H9 (cell line): Measurements from ENCODE around the gene ZBED2. TPM values are rescaled to one million over a fixed set of nuclear protein-coding genes. Genes with fewer than 3 reads are reported as not detected.

Experiments
- DNase-seq: peaks from one replicate; pipeline ENCODE4 v3.0.0-alpha.2; 2017
- H2AFZ ChIP-seq: one replicate; pipeline ENCODE4 v1.6.1; 2013; ENCODE audit warnings: mild to moderate bottlenecking, low read length, control low read depth, moderate library complexity
- H2AK5ac ChIP-seq: 2 replicates; pipeline ENCODE4 v1.6.1; 2013; ENCODE audit warnings: low read length, control low read depth, mixed read lengths; ENCODE audit not compliant: insufficient read length
- H2BK120ac ChIP-seq: one replicate; pipeline ENCODE4 v1.6.1; 2013; ENCODE audit warnings: low read depth, mild to moderate bottlenecking, low read length, control low read depth, inconsistent platforms; ENCODE audit not compliant: poor library complexity, severe bottlenecking
- H2BK12ac ChIP-seq: 2 replicates; pipeline ENCODE4 v1.6.1; 2013; ENCODE audit warnings: low read length, control low read depth, mixed read lengths, low read depth; ENCODE audit not compliant: insufficient read length
- H2BK15ac ChIP-seq: 2 replicates; pipeline ENCODE4 v1.6.1; 2013; ENCODE audit warnings: low read depth, low read length, control low read depth
- H2BK20ac ChIP-seq: one replicate; pipeline ENCODE4 v1.6.1; 2013; ENCODE audit warnings: low read depth, mild to moderate bottlenecking, low read length, control low read depth, inconsistent platforms; ENCODE audit not compliant: poor library complexity, severe bottlenecking
- H2BK5ac ChIP-seq: 2 replicates; pipeline ENCODE4 v1.6.1; 2013; ENCODE audit warnings: low read length, control low read depth, mixed read lengths; ENCODE audit not compliant: insufficient read length
- H3K14ac ChIP-seq: 2 replicates; pipeline ENCODE4 v1.6.1; 2013; ENCODE audit warnings: low read length, control low read depth; ENCODE audit not compliant: insufficient read depth
- H3K18ac ChIP-seq: 2 replicates; pipeline ENCODE4 v1.6.1; 2013; ENCODE audit warnings: low read depth, mild to moderate bottlenecking, mixed read lengths, low read length, control low read depth; ENCODE audit not compliant: insufficient read length
- H3K23ac ChIP-seq: 2 replicates; pipeline ENCODE4 v1.6.1; 2013; ENCODE audit warnings: low read length, control low read depth, mixed read lengths, low read depth; ENCODE audit not compliant: insufficient read length
- H3K23me2 ChIP-seq: 2 replicates; pipeline ENCODE4 v1.6.1; 2013; ENCODE audit warnings: low read depth, mild to moderate bottlenecking, mixed read lengths, low read length, control low read depth; ENCODE audit not compliant: insufficient read length, poor library complexity, severe bottlenecking
- H3K27ac ChIP-seq: 2 replicates; pipeline ENCODE4 v1.5.1; 2013; ENCODE audit warnings: low read length, control low read depth, mixed read lengths, low read depth; ENCODE audit not compliant: insufficient read length
- H3K27me3 ChIP-seq: 2 replicates; pipeline ENCODE4 v1.6.1; 2013; ENCODE audit warnings: low read length, control low read depth, inconsistent platforms; ENCODE audit not compliant: insufficient read depth
- H3K4ac ChIP-seq: 2 replicates; pipeline ENCODE4 v1.6.1; 2013; ENCODE audit warnings: low read depth, mild to moderate bottlenecking, control low read depth, inconsistent platforms, low read length, moderate library complexity
- H3K4me1 ChIP-seq: 2 replicates; pipeline ENCODE4 v1.6.1; 2013; ENCODE audit warnings: low read length, control low read depth, inconsistent platforms; ENCODE audit not compliant: insufficient read depth
- H3K4me2 ChIP-seq: 2 replicates; pipeline ENCODE4 v1.6.1; 2013; ENCODE audit warnings: low read length, control low read depth, mixed read lengths; ENCODE audit not compliant: insufficient read length, insufficient read depth
- H3K56ac ChIP-seq: 2 replicates; pipeline ENCODE4 v1.6.1; 2013; ENCODE audit warnings: low read depth, mild to moderate bottlenecking, mixed read lengths, low read length, control low read depth; ENCODE audit not compliant: insufficient read length
- H3K79me1 ChIP-seq: 2 replicates; pipeline ENCODE4 v1.6.1; 2013; ENCODE audit warnings: low read depth, mild to moderate bottlenecking, moderate library complexity, low read length, control low read depth, inconsistent platforms; ENCODE audit not compliant: insufficient read depth, poor library complexity, severe bottlenecking
- H3K79me2 ChIP-seq: 2 replicates; pipeline ENCODE4 v1.6.1; 2013; ENCODE audit warnings: low read length, control low read depth, inconsistent platforms; ENCODE audit not compliant: insufficient read depth
- H3K9ac ChIP-seq: 2 replicates; pipeline ENCODE4 v1.6.1; 2013; ENCODE audit warnings: low read length, control low read depth, mixed read lengths; ENCODE audit not compliant: insufficient read length; ENCODE audit errors: extremely low read depth
- H3K9me3 ChIP-seq: one replicate; pipeline ENCODE4 v1.6.1; 2013; ENCODE audit warnings: low read depth, low read length, inconsistent platforms; ENCODE audit not compliant: control insufficient read depth
- H3T11ph ChIP-seq: one replicate; pipeline ENCODE4 v1.6.1; 2013; ENCODE audit warnings: mild to moderate bottlenecking, low read length, control low read depth, inconsistent platforms
- H4K20me1 ChIP-seq: one replicate; pipeline ENCODE4 v1.6.1; 2013; ENCODE audit not compliant: control insufficient read depth, insufficient read length, insufficient read depth
- H4K5ac ChIP-seq: 2 replicates; pipeline ENCODE4 v1.6.1; 2013; ENCODE audit warnings: low read depth, mild to moderate bottlenecking, mixed read lengths, low read length, control low read depth; ENCODE audit not compliant: insufficient read length
- H4K8ac ChIP-seq: replicated peaks from 2 replicates; pipeline ENCODE4 v1.6.1; 2013; ENCODE audit warnings: low read length, control low read depth, mixed read lengths, low read depth; ENCODE audit not compliant: insufficient read length
- H4K91ac ChIP-seq: 2 replicates; pipeline ENCODE4 v1.6.1; 2013; ENCODE audit warnings: low read depth, mild to moderate bottlenecking, moderate library complexity, mixed read lengths, low read length, control low read depth; ENCODE audit not compliant: insufficient read length
- H3K27ac Mint-ChIP-seq, 3 experiments: 2 replicates in 2 of 3; 3 replicates in 1 of 3; pipeline ENCODE4 v1.8.0; 2020 to 2021; ENCODE audit warnings: mixed read lengths in 3 of 3, mild to moderate bottlenecking in 1 of 3, moderate library complexity in 1 of 3
- H3K27me3 Mint-ChIP-seq: 2 replicates; pipeline ENCODE4 v1.8.0; 2021; ENCODE audit warnings: low read depth, mild to moderate bottlenecking, moderate library complexity, mixed read lengths
- H3K36me3 Mint-ChIP-seq, 3 experiments: 2 replicates in 2 of 3; 3 replicates in 1 of 3; pipeline ENCODE4 v1.8.0; 2020 to 2021; ENCODE audit warnings: low read depth in 3 of 3, mixed read lengths in 3 of 3; ENCODE audit not compliant: insufficient read depth in 1 of 3
- H3K4me1 Mint-ChIP-seq, 2 experiments: 2 replicates each; pipeline ENCODE4 v1.8.0; 2020; ENCODE audit warnings: mixed read lengths in 2 of 2
- H3K4me3 Mint-ChIP-seq, 2 experiments: 2 replicates in 1 of 2; 3 replicates in 1 of 2; pipeline ENCODE4 v1.8.0; 2020 to 2021; ENCODE audit warnings: mild to moderate bottlenecking in 2 of 2, mixed read lengths in 2 of 2, moderate library complexity in 1 of 2
- H3K9me3 Mint-ChIP-seq, 2 experiments: 2 replicates in 1 of 2; 3 replicates in 1 of 2; pipeline ENCODE4 v1.8.0; 2020; ENCODE audit warnings: mild to moderate bottlenecking in 2 of 2, mixed read lengths in 2 of 2, moderate library complexity in 1 of 2
- CTCF ChIP-seq: fragments of 200-600 bp; sonication (generic); conservative IDR thresholded peaks from 3 replicates; pipeline ENCODE4 v1.8.0; 2021; ENCODE audit warnings: antibody characterized with exemption, mild to moderate bottlenecking
- WGBS: extraction: QIAGEN DNeasy Blood & Tissue Kit; methylation state at CpG from one replicate; pipeline ENCODE4 v1.1.7; 2013; ENCODE audit warnings: missing lambda C conversion rate, low lambda C conversion rate, mixed read lengths; ENCODE audit not compliant: insufficient read length; ENCODE audit errors: extremely low coverage; 5-methylcytosine and 5-hydroxymethylcytosine counted together
- total RNA-seq: library from RNA; stranded (reverse); gene quantifications from 2 replicates; pipeline ENCODE4 v1.2.1, GENCODE V29; 2021

ZBED2 gene
- total RNA-seq, 1 experiment from 2014 or later: not detected

- Histone ChIP-seq H2BK5ac (no peak overlapping the region), H3K56ac (no peak overlapping the region), H3K27ac (no peak overlapping the region), H3K18ac (no peak overlapping the region), H3K9me3 (no peaks in the 10 kb centered on the region), H3K14ac (no peak overlapping the region), H2BK12ac (no peak overlapping the region), H3K23me2 (no peaks in the 10 kb centered on the region), H4K5ac (no peak overlapping the region), H3K4me2 (no peak overlapping the region), H3K23ac (no peak overlapping the region), H3K4ac (no peak overlapping the region), H3T11ph (no peak overlapping the region), H3K79me2 (no peaks in the 10 kb centered on the region), H2BK20ac (no peak overlapping the region), H3K79me1 (no peaks in the 10 kb centered on the region), H2AK5ac (no peak overlapping the region), H3K4me1 (no peaks in the 10 kb centered on the region), H4K20me1 (no peaks in the 10 kb centered on the region), H2BK120ac (no peak overlapping the region), H3K9ac (no peak overlapping the region), H2BK15ac (no peak overlapping the region), H4K8ac (no peak overlapping the region), H4K91ac (no peak overlapping the region), H2AFZ (no peak overlapping the region), H3K27me3 (no peaks in the 10 kb centered on the region)
- peaks cover 2% of the 10 kb centered on the region for H3K27me3 Mint-ChIP-seq
- no peaks in the 10 kb centered on the region for H3K9me3 Mint-ChIP-seq
- DNase-seq: no peak
- TF ChIP-seq CTCF: no peak
- H3K4me3 Mint-ChIP-seq: no peak overlapping the region
- no CpG with 5 or more reads among the region's 3 CpGs for WGBS
- H3K36me3 Mint-ChIP-seq: no peaks in the 10 kb centered on the region
- no peak overlapping the region for H3K27ac Mint-ChIP-seq
- peaks cover 0 to 3% of the 10 kb centered on the region in 2 experiments; a peak in 1 of 4 replicates for H3K4me1 Mint-ChIP-seq
These were observed 12.2 kb upstream of the ZBED2 start for GRCh38 chr3:111607240-111607920.
